Loucy (cell line): ENCODE measurements around the gene OLA1.

Experiments used
- H2AFZ ChIP-seq: fragments of 200-600 bp; sonication (generic); 2 replicates; pipeline ENCODE4 v1.6.0; 2016; ENCODE audit warnings: antibody characterized with exemption, mild to moderate bottlenecking, low read length, moderate library complexity
- H3F3A ChIP-seq: fragments of 200-600 bp; 2 replicates; pipeline ENCODE4 v1.6.0; 2016; ENCODE audit warnings: antibody characterized with exemption, low read depth, mild to moderate bottlenecking
- H3K27me3 ChIP-seq: fragments of 200-600 bp; sonication (generic); 2 replicates; pipeline ENCODE4 v1.6.1; 2014; ENCODE audit warnings: low read length, mild to moderate bottlenecking; ENCODE audit not compliant: insufficient read depth, poor library complexity, severe bottlenecking
- H3K36me3 ChIP-seq: fragments of 200-600 bp; sonication (generic); 2 replicates; pipeline ENCODE4 v1.6.1; 2016; ENCODE audit warnings: low read length; ENCODE audit not compliant: insufficient read depth
- H3K4me1 ChIP-seq: fragments of 200-600 bp; sonication (generic); 2 replicates; pipeline ENCODE4 v1.5.1; 2014; ENCODE audit warnings: low read length, mild to moderate bottlenecking; ENCODE audit not compliant: insufficient read depth, poor library complexity, severe bottlenecking
- H3K4me2 ChIP-seq: fragments of 200-600 bp; sonication (generic); 2 replicates; pipeline ENCODE4 v1.6.0; 2014; ENCODE audit warnings: antibody characterized with exemption, low read length, low read depth, mild to moderate bottlenecking; ENCODE audit not compliant: poor library complexity, severe bottlenecking
- H3K4me3 ChIP-seq: fragments of 200-600 bp; sonication (generic); 2 replicates; pipeline ENCODE4 v1.5.1; 2014; ENCODE audit warnings: low read length, mild to moderate bottlenecking, mixed read lengths; ENCODE audit not compliant: poor library complexity, severe bottlenecking
- H3K79me2 ChIP-seq: fragments of 200-600 bp; sonication (generic); 2 replicates; pipeline ENCODE4 v1.6.1; 2014; ENCODE audit warnings: low read length; ENCODE audit not compliant: insufficient read depth
- H3K9ac ChIP-seq: fragments of 200-600 bp; sonication (generic); 2 replicates; pipeline ENCODE4 v1.6.0; 2014; ENCODE audit warnings: mild to moderate bottlenecking, low read depth, low read length, moderate library complexity; ENCODE audit not compliant: poor library complexity, severe bottlenecking
- H3K9me2 ChIP-seq: fragments of 200-600 bp; sonication (generic); replicated peaks from 2 replicates; pipeline ENCODE4 v1.6.1; 2016; ENCODE audit warnings: low read depth, low read length, mixed read lengths
- H3K9me3 ChIP-seq: fragments of 200-600 bp; sonication (generic); 2 replicates; pipeline ENCODE4 v1.6.1; 2014; ENCODE audit warnings: mild to moderate bottlenecking, antibody characterized with exemption, low read length, low read depth; ENCODE audit not compliant: insufficient read depth
- H4K20me1 ChIP-seq: fragments of 200-600 bp; sonication (generic); 2 replicates; pipeline ENCODE4 v1.6.0; 2014; ENCODE audit warnings: antibody characterized with exemption, low read length, mild to moderate bottlenecking; ENCODE audit not compliant: insufficient read depth, poor library complexity, severe bottlenecking
- EZH2phosphoT487 ChIP-seq: fragments of 200-600 bp; IDR thresholded peaks from 2 replicates; pipeline ENCODE4 v1.6.1; 2018; ENCODE audit warnings: antibody characterized with exemption, mild to moderate bottlenecking, moderate library complexity, borderline replicate concordance
- TF ChIP-seq, protein P1 (sequence below): fragments of 200-600 bp; sonication (generic); conservative IDR thresholded peaks from 2 replicates; pipeline ENCODE4 v1.5.1; 2014; ENCODE audit warnings: mild to moderate bottlenecking, antibody characterized with exemption, low read length

The OLA1 gene

DNA sequence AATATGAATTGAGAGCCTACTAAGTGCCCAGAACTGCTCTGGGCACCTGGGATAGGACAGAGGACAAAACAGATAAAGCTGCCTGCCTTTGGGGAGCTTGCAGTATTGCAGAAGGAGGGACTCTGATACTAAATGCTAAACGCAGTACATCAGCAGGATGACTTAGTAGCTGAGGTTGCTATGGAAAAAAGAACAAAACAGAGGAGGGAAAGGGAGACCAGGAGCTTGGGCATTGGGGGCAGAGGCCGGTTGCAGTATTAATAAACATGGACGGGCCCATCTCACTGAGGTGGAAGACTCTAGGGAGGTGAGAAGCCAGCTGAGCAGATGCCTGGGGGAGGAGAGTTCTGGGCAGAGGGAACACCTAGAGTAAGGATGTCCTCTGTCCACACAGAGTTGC, 217.1 kb downstream of the OLA1 start:
- H3K4me1 ChIP-seq = no peaks in the 10 kb centered on the region
- no peak overlapping the region for H3K4me3 ChIP-seq
- H3F3A ChIP-seq = no peaks in the 10 kb centered on the region
- H3K4me2 ChIP-seq = no peak overlapping the region
- no peaks in the 10 kb centered on the region for H3K27me3 ChIP-seq
- H2AFZ ChIP-seq = no peak overlapping the region
- TF ChIP-seq EZH2phosphoT487 = no peak
- TF ChIP-seq, protein P1, sequence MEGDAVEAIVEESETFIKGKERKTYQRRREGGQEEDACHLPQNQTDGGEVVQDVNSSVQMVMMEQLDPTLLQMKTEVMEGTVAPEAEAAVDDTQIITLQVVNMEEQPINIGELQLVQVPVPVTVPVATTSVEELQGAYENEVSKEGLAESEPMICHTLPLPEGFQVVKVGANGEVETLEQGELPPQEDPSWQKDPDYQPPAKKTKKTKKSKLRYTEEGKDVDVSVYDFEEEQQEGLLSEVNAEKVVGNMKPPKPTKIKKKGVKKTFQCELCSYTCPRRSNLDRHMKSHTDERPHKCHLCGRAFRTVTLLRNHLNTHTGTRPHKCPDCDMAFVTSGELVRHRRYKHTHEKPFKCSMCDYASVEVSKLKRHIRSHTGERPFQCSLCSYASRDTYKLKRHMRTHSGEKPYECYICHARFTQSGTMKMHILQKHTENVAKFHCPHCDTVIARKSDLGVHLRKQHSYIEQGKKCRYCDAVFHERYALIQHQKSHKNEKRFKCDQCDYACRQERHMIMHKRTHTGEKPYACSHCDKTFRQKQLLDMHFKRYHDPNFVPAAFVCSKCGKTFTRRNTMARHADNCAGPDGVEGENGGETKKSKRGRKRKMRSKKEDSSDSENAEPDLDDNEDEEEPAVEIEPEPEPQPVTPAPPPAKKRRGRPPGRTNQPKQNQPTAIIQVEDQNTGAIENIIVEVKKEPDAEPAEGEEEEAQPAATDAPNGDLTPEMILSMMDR = no peak
- no peaks in the 10 kb centered on the region for H3K79me2 ChIP-seq
- H3K9ac ChIP-seq = no peak overlapping the region
- H3K9me3 ChIP-seq = no peaks in the 10 kb centered on the region
- H3K9me2 ChIP-seq = no peaks in the 10 kb centered on the region
- H3K36me3 ChIP-seq = no peaks in the 10 kb centered on the region
- no peaks in the 10 kb centered on the region for H4K20me1 ChIP-seq

DNA sequence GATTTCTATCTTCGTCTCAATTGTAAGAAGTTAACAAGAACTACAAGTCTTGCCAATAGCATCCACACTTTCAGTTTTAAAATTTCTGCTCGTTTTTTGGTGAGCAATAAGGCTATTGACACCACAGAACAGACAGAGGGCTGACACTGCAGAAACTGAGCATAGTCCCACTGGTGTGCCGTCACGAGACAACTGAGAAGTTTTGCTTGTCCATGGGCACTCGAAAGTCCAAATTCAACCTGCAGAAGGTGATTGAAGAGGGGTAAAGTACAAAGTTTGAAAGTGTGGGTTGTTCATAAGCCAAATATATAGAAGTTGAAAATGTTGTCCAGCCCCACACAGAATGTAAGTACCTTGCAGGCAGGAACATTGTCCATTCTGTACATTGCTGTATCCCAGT, 219.4 kb downstream of the OLA1 start:
- Histone ChIP-seq H3K9me3 (no peaks in the 10 kb centered on the region), H3K79me2 (no peaks in the 10 kb centered on the region), H3K9me2 (no peaks in the 10 kb centered on the region), H4K20me1 (no peaks in the 10 kb centered on the region), H3K36me3 (no peaks in the 10 kb centered on the region), H3K4me2 (no peak overlapping the region), H3K9ac (no peak overlapping the region), H3K27me3 (no peaks in the 10 kb centered on the region), H3K4me3 (no peak overlapping the region), H2AFZ (no peak overlapping the region), H3F3A (no peaks in the 10 kb centered on the region), H3K4me1 (no peaks in the 10 kb centered on the region)
- TF ChIP-seq, protein P1 = no peak
- TF ChIP-seq EZH2phosphoT487 = no peak

DNA sequence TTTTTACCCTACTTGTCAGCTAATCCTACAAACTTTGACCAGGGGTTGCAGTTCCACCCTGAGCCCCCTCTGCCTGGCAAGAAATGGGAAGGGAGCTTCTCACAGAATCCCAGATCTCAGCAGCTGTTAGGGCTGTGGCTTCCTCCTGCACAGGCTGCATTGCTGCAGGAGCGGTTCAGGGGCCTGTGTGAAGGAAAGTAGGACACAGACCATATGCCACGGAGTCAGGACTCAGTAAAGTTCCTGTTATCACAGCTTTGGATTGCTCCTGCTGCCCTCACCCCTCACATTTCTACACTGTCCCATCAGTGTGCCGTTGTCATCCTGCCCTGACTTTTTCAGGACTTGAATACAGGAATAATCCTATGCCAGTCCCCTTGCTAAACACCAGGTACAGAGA, 220.4 kb downstream of the OLA1 start:
- no peak overlapping the region for H3K4me3 ChIP-seq
- no peak overlapping the region for H3K9ac ChIP-seq
- H3K36me3 ChIP-seq = no peaks in the 10 kb centered on the region
- H3K9me2 ChIP-seq = no peaks in the 10 kb centered on the region
- H3K79me2 ChIP-seq = no peaks in the 10 kb centered on the region
- no peaks in the 10 kb centered on the region for H3K27me3 ChIP-seq
- H2AFZ ChIP-seq = no peak overlapping the region
- H3K9me3 ChIP-seq = no peaks in the 10 kb centered on the region
- H3F3A ChIP-seq = no peaks in the 10 kb centered on the region
- H4K20me1 ChIP-seq = no peaks in the 10 kb centered on the region
- TF ChIP-seq EZH2phosphoT487 = no peak
- H3K4me2 ChIP-seq = no peak overlapping the region
- no peaks in the 10 kb centered on the region for H3K4me1 ChIP-seq

DNA sequence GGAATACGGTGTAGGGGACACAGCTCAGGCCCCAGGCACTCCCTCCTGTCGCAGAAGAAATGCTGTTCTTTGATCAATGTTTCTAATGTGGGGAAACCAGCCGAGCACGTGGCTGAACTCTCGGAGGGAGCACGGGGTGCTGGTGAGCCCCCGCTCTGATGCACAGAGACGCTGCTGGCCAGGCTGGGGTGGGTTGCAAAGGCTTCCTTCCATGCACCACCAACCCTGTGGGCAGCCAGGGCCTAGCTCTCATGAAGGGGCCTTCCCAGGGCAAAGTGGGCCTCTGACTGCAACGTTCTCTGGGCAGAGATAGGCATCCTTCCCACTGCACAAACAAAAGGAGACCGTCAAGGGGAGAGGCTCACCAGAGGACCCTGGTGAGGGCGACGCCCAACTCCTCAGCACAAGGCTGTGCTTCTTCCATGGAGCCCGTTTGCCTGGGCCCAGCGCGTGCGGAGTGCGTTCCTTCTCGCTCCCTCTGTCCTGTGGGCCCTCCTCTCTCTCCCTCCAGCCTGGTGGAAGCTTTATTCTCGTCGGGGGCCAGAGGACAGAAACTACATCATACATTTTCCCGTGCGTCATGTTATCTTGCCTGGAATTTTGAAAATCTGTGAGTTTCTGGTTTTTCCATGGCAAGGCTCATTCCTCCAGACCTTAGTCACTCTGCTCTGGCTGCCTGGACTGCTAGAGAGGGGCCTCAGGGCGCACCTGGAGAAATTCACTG, 222.0 kb downstream of the OLA1 start:
- H3K4me2 ChIP-seq = no peak overlapping the region
- no peaks in the 10 kb centered on the region for H4K20me1 ChIP-seq
- no peaks in the 10 kb centered on the region for H3K9me3 ChIP-seq
- TF ChIP-seq EZH2phosphoT487 = no peak
- TF ChIP-seq, protein P1 = no peak
- no peaks in the 10 kb centered on the region for H3K27me3 ChIP-seq
- H3K4me3 ChIP-seq = no peak overlapping the region
- no peaks in the 10 kb centered on the region for H3F3A ChIP-seq
- no peaks in the 10 kb centered on the region for H3K36me3 ChIP-seq
- H3K9ac ChIP-seq = no peak overlapping the region
- H3K79me2 ChIP-seq = no peaks in the 10 kb centered on the region
- H3K9me2 ChIP-seq = no peaks in the 10 kb centered on the region
- no peak overlapping the region for H2AFZ ChIP-seq
- no peaks in the 10 kb centered on the region for H3K4me1 ChIP-seq
